GM19467 (cell line): ENCODE measurements around the gene KCNIP1.
"Not testable (repeated sequence)": the region's sequence is repeated elsewhere in the genome, so short reads cannot be mapped to it uniquely, and the experiment has no call there.

Source experiments
- ATAC-seq: cut with Tn5 transposase; IDR thresholded peaks from one replicate; pipeline ENCODE4 v1.9.1; 2021; ENCODE audit warnings: mild to moderate bottlenecking, moderate library complexity; ENCODE audit not compliant: unreplicated experiment

The KCNIP1 gene

DNA sequence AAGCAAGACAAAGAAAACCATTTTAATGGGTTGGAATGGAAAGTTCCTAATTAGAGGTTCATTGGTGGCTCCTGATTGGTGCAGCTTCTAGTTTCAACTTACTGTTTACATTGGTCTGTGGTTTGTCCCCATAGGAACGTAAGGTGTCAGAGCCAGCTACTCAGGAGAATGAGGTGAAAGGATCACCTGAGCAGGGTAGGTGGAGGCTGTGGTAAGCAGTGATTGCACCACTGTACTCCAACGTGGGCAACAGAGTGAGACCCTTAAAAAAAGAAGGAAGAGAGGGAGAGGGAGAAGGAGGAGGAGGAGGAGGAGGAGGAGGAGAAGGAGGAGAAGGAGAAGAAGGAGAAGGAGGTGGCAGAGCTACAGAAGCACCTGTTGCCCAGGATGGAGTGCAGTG is 30.4 kb downstream of the KCNIP1 start:
- no peak for ATAC-seq

DNA sequence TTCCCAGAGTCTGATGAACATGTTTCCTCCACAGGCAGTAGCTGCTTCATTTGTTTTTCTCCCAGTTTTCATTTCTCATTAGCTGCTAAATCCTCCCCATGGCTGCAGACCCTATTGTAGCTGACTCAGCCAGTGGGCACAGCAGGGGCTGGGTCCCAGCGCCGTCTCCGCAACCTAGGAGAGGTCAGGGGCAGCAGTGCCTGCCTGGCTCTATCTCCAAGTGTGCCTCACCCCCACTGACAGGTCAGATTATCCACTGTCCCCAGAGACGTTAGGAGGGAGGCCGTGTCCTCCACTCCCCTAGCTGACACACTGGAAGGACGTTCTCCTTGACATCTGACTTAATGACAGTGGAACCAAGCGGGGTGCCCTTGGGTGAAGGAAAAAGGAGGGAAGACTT is 31.1 kb downstream of the KCNIP1 start:
- no peak for ATAC-seq

DNA sequence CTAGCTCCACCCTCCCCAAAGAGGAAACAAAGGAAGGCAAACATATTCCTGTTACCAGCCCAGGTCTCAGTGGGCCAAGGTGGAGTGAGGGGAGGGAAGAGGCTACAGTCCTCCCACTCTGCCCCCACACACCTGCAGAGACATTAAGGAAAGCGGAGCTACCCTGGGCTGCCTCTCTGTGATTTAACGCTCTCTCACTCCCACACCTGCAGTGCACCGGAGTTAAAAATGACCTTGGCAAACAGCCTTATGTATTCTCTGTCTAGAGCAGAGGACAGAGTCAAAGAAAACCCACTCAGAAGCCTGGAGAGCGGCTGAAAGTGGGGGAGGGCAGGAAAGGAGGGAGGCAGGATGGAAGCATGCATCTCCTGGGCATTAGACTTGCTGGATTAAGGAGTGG is 32.7 kb downstream of the KCNIP1 start:
- ATAC-seq: no peak

DNA sequence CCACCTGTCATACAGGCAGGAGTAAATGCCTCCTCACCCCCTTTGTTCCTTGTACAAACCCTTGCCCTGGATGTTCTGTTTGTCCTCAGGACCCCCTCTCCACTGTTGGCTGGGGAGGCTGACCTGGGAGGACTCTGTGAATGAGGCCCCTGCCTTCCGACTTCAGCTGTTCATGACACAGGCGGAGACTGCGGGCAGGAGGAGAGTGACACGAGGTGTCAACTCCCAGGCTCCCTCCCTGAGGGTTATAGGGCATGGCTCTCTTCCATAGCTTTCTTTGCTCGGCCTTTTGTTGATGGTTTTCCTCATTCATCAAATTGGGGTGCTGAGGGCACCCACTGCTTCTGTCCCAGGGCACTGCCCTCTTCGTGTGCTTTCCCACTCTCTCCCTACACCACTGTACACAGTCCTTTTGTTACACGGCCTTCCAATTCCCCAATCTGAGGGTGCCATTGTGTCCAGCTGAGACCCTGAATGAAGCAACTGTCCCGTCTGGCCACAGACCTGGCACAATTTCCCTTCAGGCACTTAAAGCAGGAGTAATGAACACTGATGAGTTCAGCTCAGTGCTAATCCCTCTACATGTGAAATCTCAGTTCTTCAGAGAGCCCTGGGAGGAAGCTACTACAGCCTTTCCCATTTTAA is 33.8 kb downstream of the KCNIP1 start:
- no peak for ATAC-seq

DNA sequence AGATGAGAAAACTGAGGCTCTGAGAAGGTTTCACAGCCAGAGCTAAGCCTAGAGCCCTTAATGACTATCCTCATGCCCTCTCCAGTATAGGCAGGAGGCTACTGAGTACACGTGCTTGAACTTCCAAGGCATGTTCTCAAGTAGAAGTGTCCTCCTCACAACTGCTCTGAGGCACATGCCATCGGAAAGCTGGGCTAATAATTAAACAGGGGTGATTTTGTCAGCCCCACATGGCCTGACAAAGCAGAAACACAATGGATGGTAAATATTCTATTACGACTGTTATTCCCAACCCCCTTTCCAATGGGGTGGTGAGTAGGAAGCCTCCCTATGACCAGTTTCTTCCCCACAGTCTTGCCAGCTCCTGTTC is 34.3 kb downstream of the KCNIP1 start:
- no peak for ATAC-seq

DNA sequence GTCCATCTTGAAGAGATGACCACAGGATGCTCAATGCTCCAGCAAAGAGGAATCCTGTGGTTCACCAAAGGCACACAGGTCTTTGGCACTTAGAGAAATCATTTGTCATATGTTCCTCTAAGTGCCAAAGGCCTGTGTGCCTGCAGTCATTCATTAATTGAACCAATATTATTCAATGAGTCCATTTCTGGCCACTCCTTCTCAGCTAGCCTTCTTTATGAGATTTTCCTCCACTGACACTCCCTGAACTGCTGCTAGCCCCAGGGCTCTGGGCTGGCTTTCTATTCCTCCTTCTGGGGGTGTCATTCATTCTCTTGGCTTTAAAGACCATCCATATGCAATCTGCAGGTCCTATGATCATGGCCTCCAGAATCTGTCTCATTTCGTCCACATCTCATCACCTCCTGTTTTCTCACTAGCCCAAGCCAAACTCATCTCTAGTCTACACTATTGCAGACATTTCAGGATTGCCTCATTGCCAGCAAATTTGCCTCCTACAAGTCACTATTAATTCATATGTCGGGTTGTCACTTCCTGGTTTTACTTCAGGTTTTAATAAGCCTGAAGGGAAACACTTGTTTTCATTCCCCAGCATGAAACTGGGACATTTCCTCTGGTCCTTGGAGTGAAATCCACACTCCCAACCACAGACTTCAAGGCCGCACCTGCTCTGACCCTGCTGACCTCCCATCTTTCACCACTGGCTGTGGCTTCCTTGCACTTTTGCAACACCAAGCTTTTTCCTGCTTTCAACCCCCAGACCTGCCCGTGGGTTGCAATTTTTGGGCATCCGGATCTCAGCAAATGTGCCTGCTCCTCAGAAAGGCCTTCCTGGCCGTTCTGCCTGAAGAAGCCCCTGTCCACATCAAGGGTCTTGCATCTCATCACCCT is 35.1 kb downstream of the KCNIP1 start:
- ATAC-seq: no peak

DNA sequence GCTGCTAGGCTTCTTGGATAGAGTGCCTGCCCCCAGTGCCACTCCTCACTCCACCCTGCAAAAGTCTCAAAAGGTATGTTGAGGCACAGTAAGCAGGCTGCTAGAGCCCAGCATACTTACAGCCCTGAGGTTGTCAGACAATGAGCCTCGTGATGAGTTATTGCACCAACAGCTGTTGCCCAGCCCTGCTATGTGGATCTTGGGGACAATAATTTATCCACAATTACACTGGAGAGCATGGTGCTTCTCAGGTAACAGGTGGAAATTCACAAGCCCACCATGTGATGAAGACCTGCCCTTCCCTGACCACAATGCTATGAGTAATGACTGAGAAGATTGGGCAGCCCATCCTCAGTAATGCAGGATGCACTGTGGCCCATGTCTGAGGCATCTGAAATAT is 36.5 kb downstream of the KCNIP1 start:
- ATAC-seq: no peak

DNA sequence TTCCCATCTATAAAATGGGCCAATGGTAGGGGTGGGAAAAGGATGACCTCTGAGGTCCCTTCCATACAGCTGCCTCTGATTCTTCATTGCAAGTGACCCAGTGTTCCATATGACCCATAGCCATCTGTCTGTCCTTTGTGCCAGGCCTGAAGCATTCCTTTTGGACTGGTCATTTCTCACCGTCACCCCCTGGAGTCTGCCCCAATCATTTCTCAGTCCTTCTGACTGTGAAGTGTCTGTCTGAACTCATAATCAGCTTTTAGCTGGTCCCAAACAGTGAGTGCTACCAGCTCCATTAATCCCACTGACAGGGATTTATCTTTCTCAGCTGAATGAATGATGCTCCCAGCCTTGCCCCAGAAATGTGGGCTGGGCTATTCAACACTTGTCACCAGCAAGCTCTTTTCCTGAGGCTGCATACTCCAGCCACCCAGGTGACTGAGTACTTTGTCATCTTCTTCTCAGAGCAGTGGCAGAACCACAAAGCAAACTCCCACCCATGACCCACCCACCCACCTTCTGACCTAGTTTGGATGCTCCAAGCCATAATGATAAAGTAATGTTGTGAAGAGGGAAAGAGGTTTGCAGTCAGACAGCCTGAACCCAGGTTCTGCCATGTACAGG is 37.4 kb downstream of the KCNIP1 start:
- ATAC-seq: no peak

DNA sequence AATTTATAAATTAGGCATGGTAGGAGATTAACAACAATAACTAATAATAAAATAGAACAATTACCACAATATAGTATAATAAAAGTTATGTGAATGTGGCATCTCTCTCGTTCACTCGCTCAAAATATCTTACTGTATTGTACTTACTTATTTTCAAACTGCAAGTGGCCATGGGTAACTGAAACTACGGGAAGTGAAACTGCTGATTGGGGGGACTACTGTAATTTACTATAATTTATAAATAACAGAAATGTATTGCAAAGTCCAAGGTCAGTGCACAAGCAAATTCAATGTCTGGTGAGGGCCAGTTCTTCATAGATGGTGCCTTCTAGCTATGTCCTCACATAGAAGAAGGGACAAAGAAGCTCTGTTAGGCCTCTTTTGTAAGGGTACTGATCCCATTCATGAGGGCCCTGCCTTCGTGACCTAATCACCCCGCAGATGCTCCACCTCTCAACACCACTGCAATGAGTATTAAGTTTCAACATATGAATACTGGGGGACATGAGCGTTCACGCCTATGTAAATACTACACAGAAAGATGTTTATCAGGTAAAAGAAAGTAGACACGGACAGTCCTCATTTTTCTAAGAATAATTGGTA is 39.0 kb downstream of the KCNIP1 start:
- no peak for ATAC-seq

DNA sequence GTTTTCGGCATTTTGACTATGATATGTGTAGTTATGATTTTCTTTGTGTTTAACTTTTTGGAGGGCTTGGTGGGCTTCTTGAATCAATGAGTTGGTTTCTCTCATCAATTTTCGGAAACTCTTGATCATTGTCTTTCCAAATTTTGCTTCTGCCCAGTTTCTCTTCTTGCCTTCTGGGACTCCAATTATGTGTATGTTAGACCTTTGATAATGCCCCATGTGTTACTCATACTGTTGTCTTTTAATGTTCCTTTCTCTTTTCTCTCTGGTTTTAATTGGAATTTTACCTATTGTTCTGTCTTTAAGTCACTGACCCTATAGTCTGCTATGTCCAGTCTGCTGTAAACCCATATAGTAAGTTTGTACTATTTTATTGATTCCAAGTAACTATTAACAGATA is 41.5 kb downstream of the KCNIP1 start:
- ATAC-seq: no peak

DNA sequence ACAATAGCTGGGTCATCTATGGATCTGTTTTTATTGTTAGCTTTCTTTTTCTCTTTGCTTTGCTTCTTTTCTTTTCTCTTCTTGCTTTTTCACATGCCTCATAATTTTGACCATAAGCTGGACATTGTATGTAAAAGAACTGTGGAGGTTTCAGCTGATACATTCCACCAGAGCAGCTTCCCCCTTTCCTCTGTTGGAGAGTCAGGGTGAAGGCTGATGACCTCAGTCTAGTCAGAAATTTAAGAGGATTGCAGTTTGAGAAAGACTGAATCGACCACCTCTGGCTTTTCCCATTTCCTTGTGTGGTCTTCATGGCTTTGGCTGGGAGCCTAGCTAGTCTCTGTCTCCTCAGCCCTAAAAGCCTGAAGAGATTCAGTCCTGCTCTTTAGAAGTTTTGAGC is 42.0 kb downstream of the KCNIP1 start:
- ATAC-seq: no peak

DNA sequence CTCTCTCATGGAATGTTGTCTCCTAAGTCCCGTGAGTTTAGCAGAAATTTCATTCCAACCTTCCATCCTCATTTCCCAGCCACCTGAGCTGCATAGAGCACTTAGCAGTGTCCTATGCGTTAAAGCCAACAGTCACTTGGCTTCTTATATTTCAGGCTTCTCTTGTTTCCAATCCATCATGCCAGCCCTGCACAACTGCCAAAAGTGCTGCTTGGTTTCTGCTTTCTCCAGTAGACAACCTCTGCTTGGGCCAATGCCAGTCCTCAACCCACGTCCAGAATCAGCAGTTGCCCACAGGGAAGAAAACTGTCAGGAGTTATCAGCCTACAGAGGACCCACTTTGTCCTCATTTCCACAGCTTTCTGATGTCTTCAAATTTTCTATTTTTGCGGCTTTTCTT is 42.5 kb downstream of the KCNIP1 start:
- no peak for ATAC-seq

DNA sequence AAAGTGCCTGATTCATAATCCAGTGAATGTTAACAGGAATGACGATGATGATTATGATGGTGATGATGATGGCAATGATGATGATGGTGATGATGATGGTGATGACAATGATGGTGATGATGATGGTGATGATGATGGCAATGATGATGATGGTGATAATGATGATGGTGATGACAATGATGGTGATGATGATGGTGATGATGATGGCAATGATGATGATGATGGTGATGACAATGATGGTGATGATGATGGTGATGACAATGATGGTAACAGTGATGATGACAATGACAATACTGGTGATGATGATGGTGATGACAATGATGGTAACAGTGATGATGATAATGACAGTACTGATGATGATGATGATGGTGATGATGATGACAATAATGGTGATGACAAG is 46.6 kb downstream of the KCNIP1 start:
- not testable (repeated sequence) for ATAC-seq

DNA sequence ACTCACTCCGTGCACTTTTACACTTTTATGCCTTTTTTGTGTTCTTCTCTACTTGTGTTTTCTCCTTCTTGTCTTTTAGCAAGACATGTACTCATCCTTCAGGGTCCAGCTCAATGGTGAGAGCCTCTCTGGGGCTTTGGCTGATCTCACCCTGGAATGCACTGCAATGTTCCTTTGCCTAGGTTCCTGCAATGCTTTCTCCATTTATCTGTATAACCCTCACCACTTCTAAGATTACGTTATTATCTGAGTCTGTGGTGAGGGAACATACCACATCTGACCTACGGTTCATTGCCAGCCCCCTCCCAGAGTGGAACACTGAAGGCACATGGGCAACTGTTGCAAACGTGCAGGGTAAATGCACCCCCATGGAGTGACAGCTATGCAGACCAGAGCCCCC is 47.3 kb downstream of the KCNIP1 start:
- no peak for ATAC-seq

DNA sequence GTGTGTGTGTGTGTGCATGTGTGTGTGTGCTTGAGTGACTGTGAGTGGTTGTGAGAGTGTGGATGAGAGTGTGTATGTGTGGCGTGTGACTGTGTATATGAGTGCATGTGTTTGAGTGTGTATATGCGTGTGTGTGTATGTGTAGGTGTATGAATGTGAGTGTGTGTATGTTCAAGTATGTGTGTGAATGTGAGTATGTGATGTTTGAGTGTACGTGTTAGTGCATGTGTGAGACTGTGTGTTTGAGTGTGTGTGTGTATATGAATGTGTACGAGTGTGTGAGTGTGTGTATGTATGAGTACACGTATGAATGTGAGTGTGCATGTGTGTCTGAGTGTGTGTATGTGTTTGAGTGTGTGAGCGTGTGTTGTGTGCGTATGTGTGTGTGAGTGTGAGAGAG is 47.8 kb downstream of the KCNIP1 start:
- ATAC-seq: no peak

DNA sequence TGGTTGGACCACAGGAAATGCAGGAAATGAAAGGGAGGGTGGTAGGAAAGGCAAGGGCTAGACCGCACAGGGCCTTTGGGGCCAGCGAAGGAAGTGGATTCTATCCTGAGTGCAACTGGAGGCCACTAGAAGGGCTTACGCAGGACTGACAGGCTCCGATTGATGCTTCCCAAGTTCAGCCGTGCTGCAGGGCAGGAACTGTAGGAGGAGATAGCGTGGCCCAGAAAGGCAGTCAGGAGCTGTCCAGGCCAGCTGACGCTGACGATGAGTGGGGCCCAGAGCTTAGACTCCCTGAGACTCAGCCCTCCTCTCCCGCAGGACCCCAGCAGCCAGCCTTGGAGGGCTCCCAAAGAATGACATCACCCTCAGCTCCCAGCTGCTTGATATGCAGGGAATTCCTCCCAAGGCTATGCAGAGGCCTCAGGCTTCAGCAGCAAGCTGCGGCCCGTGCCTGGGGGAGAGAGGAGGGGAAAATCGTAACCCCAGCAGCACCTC is 48.8 kb downstream of the KCNIP1 start:
- ATAC-seq: no peak

DNA sequence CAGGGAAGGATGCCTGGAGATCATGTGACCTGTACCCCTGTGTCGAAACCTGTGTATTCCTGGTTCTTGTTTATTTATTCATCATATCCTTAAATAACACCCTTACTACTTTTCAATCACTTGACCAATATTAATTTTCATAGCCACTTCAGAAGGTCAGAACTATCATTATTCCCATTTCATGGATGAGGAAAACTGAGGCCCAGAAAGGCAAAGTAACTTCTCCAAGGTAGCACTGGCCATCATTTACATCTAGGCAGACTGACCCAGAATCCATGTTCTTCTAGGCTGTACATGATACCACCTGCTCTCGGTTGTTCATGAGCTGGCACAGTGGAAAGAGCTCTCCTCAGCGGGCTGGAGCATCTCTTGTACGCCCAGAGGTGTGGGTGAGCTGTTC is 49.4 kb downstream of the KCNIP1 start:
- ATAC-seq: no peak

DNA sequence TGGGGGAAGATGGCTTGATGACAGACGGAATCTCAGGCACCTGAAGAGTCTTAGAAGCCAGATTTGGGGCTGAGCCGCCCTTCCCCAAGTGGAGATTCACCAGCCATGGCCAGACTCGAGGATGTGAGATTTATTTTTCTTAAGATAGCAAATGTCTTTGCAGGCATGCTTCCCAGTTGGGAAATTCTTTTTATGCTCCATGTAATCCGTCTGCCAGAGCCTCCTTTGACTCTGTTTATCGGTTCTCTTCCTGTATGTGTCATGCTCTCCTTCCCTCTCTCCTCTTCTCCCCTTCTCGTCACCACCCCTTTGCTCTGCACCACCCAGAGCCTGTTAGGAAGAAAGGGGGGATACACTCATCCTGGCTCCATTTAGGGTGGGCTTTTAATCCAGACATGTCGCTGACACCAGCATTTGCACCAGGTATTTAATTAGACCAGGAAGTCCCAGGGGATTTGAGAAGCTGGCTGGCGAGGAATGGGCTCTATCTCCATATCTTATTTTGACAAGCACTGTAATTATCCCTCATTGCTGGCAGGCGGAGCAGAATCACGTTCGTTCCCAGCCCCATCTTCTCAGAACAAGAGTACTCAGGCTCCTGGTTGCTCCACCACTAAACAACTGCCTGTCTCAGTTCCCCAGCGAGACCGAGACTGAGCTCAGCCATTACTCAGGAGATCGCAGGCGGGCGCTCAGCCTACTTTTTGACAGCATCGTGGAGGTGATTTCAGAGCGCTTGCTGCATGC is 50.9 kb downstream of the KCNIP1 start:
- ATAC-seq: no peak

DNA sequence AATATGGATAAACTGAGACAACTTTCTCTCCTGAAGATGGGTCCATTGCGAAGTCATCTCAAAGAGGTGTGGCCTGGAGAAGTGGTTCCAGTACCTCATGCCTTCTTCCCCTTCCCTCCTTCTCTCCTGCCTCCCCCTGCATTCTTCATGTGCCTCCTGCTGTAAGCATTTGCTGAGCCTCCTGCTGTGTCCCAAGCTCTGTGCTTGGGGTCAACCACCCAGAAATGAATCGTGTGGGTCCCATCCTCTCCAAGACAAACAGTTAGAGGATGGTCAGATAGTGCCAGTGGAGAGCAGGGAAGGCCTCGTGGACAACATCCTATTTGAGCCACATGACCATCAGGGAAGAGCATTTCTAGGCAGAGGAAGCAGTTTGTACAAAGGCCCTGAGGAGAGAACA is 53.5 kb downstream of the KCNIP1 start:
- no peak for ATAC-seq

DNA sequence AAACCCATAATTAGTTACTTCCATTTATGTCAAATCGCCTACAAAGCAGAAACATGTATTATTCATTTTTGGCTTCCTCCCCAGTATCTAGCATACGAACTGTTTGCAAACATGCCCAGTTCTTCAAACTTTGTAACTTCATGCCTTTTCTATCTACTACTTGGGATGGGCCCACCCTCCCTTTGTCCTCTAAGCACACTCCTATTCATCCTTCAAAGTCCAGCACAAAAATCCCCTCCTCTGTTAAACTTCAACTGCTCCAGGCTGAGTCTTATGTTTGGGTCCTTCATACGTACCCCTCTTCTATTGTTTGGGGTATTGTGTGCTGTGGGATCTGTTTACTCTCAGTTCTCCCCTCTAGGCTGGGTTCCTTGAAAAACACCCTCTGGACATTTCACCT is 55.5 kb downstream of the KCNIP1 start:
- ATAC-seq: no peak

DNA sequence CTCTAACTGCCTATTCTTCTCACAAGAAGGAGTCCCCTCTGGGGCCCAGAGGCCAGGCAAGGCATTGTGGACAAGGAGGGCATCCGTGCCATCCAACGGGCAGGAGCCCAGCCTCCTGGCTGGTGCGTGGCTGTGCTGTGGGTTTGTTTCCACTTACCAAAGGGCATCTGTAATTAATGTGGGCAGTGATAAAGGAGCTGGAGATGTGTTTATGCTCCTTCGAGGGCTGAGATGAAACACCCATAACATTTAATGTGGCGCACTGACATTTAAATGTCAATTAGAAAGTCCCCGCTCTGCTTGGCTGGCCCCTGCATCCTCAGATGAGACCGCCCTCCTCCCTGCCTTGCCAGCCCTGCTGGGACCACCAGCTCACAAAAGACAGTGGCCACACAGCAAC is 57.1 kb downstream of the KCNIP1 start:
- ATAC-seq: no peak
